IPS-NIHi7 (cell line): ENCODE measurements around the gene MSRB3.

Experiments used
- DNase-seq: peaks from one replicate; pipeline ENCODE4 v3.0.0; 2012; ENCODE audit warnings: mixed read lengths; ENCODE audit errors: extremely low spot score

Gene MSRB3

DNA sequence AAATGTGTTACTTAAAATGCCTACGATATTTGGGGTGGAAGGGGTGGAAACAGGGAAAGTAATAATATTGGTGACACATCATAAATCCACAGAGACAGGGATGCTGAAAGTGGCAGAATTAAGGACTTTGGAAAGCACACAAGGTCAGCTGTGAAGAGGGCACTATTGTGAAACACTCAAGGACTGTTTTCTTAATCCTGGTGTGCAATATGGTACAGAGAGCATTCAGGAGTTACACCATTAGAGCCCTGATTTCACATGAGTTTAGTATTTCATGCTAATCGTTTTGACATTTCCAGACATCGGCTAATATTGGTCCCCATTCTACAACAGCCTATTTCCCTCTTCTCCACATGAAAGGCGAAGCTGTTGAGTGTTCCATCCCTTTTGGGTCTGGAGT, 219.2 kb downstream of the MSRB3 start:
- no peak for DNase-seq

DNA sequence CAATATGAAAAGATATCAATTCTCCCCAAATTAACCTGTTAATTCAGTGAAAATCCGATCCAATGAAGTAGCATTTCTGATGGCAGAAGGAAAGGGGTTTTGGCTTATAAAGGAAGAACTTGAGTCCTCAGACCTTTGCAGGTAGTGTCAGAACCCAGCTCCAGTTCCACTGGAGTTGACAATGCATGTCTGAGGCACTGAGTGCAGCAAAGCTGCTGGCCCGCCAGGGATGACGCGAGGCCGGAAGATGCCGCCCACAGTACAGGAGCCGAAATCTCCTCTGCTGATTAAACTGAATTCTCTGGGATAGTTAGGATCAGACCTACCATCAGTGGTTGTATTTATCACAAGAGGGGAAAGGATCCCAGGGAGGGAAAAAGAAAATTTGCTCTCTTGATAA, 220.7 kb downstream of the MSRB3 start:
- DNase-seq, result no peak

DNA sequence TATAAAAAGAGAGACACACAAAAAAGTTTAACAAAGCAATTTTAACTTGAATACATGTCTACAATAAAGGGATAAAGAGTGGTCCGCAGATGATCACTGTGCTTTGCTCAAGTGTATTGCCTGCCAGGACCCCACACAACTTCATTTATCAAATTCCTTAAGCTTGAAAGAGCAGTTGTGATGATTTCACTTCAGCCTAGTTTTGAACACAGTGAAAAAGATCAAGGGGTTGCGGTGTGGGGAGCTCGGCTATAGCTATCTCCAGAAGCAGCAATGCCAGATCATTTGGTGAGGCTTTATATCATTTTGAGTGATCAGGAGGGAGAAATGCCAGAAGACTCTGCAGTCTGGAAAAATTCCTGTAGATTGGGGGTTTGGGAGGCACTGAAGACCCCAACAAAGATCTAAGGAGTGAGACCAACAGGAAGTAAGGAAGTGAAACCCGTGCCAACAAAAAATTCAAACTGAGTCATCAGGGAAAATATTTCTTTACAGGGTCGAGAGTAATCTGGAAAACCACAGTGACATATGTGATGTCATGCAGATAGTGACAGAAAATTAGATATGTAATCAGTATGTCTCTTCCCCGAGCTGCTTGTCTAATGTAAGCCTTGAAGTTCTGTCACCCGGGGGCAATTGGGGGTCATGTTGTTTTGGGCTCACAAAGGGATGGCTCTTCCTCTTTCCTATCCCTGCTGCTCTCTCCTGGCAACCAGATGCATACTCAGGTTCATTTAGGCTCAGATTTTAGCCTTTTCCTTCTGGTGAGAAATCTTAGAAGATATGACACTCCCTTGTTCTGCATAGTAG, 221.8 kb downstream of the MSRB3 start:
- DNase-seq, result no peak

DNA sequence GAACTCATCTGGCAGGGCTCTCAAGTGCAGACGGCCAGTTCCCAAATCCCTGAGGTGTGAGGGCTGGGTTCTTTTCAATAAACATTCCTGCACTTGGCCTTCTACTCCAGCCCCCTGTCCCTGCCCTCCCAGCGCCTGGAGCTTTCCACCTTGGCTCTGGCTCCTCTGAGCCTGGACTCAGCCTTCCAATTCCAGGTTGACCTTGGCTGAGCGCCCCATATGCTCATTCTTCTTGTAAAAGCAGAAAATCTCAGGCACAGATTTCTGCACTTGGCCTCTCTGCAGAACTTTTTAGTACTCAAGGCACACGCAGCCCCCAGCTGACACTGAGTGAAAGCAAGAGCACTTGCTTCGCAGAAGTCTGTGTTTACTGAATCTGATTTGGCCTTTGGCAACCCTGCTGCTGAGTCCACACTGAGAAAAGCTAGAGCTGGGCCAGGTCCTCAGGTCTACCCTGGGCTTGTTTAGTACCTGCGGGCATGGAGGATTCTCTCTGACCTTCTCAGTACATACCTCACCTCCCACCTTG, 222.7 kb downstream of the MSRB3 start:
- DNase-seq, result no peak

DNA sequence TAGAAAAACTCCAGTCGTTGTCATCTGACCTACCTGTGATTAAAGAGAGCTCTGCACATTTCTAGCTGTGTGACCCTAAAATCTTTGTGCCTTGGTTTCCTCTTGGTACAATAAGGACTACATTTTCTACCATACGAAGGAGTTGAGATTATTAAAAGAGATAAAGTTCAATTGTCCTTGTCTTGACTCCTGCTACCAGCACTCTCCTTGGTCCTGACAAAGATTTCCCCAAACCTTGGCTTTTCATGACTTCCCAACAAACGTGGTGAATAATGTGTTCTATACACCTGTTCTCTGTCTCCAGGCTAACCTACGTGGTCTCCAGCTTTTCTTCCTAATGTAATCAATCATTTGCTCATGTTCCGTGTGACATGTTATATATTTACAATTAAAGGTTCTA, 223.5 kb downstream of the MSRB3 start:
- no peak for DNase-seq

DNA sequence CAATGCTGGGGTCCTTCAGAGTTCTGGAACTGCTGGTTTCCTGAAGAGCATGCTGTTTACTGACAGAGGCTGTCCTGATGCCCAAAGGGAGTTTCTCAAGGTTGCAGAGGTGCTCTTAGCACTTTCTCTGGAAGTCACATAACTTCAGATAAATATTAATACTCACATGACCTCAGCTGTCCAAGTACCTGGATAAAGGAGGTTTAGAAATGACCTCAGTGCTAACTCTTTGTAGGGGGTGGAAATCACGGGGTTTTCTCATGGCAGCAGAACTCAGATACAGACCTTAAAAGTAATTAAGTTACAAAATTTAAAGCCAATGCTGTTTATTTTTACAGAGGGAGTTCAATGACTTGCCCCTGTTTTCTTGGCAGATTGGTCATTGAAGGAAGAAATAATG, 225.9 kb downstream of the MSRB3 start:
- no peak for DNase-seq

DNA sequence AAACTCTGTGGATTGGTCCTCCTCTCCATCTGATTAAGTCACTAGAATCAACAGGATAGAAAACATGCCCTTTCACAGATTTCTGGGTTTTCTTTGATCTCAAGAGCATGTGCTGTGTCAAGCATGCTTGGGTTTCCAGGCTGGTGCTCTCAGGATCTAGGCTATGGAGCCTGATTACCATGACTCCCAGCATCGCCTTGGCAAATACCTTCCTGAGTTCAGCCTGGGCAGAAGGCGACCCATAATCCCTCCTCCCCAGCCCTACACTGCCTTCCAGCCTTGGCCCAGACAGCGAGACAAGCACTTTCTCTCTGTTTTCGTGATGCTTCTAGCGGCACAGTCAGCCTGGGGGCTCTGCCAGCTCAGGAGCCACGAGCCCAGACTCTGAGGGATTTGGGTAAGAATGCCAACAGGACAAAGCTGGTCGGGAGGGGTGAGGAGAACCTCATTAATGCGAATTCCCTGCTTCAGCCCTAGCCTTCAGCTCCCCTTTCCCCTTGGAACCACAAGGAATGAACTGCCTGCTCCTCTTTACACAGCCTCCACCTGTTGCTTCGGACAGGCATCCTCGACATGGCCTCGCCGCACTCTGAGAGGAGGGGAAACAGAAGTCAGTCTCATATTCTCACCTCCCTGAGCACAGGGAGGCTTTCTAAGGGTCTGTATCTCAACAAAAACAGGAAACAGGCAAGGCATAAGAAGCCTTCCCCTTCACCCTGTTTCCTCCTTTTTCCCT, 227.1 kb downstream of the MSRB3 start:
- DNase-seq, result no peak

DNA sequence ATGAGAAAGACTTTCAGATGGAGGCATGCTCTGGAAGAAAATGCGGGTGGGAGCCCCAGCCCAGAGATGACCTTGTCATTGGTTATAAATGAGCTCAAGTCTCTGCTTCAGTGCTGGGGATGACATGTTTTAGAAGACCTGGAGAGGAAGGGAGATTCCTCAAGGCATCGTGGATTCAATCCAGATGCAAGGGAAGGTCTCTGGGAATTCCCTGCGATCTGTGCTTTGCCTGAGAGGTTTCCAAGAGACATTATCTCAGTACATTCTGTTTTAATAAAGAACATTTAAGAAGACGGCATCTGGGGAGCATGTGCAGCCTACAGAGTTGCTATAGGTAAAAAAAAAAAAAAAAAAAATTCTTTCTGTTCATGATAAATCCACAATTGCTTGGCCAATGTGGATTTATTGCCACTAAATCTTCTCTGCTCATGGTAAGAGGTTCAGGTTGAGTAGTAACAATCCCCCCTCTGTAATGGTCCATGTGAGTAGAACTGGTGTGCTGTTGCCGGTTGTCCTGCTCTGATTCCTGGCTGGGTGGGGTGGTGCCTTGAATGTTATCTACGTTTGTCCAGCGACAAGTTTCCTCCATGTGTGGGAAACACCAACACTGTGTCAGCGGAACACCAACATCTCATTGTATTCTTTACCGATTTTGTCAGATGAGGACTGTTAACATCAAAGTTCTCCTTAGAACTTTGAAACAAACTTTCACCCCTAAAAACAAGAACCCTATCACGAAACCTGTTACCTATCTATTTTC, 230.0 kb downstream of the MSRB3 start:
- no peak for DNase-seq

DNA sequence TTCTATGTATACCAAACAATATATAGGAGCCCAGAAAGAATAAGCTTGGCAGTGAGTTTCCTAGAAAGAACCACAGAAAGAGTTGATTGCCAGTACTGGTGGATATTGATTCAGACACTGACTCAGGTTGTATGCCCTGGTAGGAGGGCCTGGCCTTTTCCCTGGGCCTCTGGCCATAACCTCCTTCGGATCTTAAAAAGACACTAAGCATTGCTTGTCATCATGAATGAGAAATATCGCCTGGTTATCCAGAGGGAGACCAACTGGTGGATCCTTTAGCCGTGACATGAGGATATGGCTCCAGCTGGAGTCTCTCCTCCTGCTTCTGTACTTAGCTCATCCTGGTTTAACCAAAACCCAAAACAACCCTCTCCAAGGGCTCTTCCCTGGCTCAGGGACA, 231.5 kb downstream of the MSRB3 start:
- DNase-seq, result no peak

DNA sequence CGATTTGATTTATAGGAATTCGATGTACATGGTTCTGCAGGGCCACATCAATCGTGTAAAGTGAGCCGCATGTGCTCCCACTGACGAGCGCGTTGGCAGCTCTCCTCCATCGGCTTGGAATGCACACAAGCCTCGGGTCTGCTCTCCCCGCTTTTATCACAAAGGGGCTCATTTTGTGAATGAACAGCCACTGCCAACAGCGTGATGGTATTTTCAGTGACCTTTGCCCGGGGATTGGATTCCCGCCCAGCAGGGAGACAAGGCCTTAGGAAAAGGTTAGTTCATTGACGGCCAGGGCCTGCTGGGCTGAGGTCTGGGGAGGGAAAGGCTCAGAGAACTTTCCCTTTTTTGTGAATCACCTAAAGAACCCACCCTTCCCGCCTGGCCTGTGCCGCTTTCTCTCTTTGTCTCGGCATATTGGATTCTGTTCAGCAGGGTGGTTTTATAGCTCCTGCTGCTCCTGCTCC, 232.1 kb downstream of the MSRB3 start:
- peak; percentile 71 for DNase-seq

DNA sequence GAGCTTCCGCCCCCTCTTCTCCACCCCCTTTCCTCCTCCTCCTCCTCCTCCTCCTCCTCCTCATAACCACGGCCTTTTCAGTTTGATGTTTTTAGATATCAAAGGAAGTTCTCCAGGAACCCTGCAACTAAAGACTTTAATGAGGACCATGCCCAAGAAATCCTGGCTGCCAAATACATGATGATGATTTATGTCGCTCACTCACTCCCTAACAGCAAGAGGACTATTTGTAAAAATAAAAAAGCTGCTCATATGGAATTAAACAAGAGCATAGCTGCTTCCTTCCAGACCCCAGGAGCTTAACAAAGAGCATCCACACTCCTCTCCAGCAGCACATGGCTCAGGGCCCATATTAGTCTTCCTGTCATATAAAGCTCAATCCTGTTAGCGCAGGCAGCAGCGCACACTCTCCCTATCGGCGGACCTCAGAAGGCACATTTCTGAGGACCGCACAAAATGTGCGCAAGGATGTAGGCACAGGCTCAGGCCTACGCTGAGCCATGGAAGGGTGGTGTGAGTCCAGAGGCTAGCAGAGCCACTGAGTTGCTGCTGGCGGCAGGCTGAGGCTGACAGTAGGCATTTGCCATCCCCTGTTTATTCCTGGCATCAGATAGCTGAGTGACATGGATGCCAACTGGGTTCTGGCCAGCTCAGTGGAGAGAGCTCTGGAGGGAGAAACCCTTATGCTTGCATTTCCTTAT, 232.8 kb downstream of the MSRB3 start:
- no peak for DNase-seq

DNA sequence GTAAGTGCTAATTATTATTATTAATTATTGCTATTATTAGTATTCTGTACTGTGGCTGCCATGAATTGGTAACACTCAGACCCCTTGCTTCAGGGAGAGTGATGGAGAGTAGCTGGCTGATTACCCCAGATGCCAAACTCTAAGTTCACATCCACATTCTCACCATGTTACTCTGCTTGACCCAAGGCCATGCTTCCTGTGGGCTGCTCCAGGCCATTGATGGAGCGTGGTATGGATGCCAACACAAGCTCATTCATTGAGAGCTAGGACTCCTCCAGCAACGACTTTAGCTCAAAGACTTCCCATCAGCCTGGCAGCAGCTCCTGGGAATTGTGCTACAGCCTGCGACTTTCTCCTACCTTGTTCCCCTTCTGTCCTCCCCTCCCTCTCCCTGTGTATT, 233.4 kb downstream of the MSRB3 start:
- DNase-seq, result no peak
